DMS153 treated with DMSO at 0.1 percent for 48 hours (cell line): Measurements from ENCODE around the gene PGLYRP2.
"Not testable (repeated sequence)": the region's sequence is repeated elsewhere in the genome, so short reads cannot be mapped to it uniquely, and the experiment has no call there.

Experiments
- DNase-seq: peaks from one replicate; lab custom pipeline; 2025; ENCODE audit not compliant: unreplicated experiment; lab: John Stamatoyannopoulos, UW

PGLYRP2 gene

GRCh38 chr19:15488489-15489226 is 9.4 kb upstream of the PGLYRP2 start:
- no peak for DNase-seq

- no peak for DNase-seq
Observed at GRCh38 chr19:15487038-15487437, 7.7 kb upstream of the PGLYRP2 start.

- DNase-seq, result not testable (repeated sequence)
Observed at GRCh38 chr19:15485768-15486167, 6.5 kb upstream of the PGLYRP2 start.

GRCh38 chr19:15480996-15481395 is 1.7 kb upstream of the PGLYRP2 start:
- DNase-seq, result not testable (repeated sequence)

DNA sequence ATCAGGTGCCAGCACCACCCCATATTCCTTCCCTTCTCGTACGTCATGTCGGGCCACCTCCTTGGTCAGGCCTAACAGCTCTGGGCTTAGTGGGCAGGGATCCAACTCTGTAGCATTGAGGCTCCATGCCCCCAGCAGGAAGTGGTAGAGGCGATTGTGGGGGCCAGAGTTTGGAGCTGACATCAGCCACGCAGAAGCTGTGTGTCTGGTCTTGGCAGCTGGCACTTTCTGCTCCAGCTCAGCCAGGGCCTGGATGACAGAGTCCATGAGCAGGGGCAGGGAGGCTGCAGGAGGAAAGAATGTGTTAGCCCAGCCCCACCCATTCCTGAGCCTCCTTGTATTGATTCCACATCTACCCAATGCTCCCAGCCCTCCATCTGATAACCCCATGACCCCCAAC is 3.0 kb downstream of the PGLYRP2 start:
- DNase-seq, result no peak

DNA sequence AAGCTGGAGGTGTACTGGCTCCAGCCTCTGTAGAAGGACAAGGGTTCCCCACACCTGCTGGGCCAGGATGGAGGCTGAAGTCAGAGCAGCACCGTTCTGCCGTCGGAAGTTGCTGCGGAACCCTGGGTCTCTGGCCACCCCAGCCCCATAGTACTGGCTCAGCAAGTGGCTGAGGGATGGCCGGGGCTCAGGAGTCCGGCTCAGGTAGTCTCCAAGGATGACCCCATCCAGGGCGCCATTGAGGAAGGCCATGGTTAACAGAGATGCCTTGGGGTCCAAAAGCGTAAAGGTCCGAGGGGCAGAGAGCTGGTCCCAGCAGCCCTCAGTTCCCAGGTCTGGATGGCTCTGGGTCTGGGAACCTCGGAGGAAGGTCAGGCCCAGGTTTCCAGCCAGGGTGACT is 3.7 kb downstream of the PGLYRP2 start:
- no peak for DNase-seq

GRCh38 chr19:15475169-15475568 is 4.1 kb downstream of the PGLYRP2 start:
- no peak for DNase-seq

DNA sequence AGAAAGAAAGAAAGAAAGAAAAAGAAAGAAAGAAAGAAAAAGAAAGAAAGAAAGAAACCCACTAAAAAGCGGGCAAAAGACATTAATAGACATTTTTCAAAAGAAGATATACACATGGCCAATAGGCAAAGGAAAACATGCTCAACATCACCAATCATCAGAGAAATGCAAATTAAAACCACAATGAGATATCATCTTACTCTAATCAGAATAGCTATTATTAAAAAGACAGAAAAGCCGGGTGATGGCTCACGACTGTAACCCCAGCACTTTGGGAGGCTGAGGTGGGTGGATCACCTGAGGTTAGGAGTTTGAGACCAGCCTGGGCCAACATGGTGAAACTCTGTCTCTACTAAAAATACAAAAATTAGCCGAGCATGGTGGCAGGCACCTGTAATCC is 5.5 kb downstream of the PGLYRP2 start:
- DNase-seq, result not testable (repeated sequence)

DNA sequence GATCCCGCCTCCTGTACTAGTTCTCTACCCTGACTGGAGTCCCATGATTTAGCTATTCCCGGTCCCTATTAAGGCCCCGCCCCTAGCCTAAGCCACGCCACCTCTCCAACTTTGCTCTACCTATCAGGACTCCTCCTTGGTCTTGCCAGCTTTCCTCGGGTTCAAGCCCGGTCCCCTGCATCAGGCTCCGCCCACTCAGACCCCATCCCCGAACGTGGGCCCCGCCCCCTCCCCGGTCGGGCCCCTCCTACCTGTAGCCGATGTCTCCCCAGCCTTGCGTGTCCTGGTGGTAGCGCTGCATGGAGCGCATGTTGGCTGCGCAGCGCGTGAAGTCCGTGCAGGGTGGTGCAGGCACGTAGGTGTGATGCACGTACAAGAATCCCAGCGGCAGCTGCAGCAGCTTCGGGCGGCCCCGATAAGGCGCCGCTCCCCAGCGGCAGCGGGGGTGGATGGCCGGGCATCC is 7.6 kb downstream of the PGLYRP2 start:
- DNase-seq, result no peak

- DNase-seq, result no peak
Observed at GRCh38 chr19:15469513-15470297, 9.6 kb downstream of the PGLYRP2 start.

GRCh38 chr19:15468675-15469512 is 10.4 kb downstream of the PGLYRP2 start:
- DNase-seq, result no peak

DNA sequence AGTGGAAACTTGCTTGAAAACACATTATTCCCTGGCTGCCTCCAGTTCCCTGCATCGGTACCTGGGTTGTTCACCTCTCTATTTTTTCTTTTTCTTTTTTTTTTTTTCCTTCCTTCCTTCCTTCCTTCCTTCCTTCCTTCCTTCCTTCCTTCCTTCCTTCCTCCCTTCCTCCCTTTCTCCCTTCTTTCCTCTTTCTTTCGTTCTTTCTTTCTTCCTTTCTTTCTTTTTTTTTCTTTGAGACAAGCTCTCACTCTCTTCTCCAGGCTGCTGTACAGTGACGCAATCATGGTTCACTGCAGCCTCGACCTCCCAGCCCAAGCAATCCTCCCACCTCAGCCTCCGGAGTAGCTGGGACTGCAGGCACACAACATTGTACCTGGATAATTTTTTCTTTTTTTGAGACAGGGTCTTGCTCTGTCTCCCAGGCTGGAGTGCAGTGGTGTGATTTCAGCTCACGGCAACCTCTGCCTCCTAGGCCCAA is 11.5 kb downstream of the PGLYRP2 start:
- no peak for DNase-seq

DNA sequence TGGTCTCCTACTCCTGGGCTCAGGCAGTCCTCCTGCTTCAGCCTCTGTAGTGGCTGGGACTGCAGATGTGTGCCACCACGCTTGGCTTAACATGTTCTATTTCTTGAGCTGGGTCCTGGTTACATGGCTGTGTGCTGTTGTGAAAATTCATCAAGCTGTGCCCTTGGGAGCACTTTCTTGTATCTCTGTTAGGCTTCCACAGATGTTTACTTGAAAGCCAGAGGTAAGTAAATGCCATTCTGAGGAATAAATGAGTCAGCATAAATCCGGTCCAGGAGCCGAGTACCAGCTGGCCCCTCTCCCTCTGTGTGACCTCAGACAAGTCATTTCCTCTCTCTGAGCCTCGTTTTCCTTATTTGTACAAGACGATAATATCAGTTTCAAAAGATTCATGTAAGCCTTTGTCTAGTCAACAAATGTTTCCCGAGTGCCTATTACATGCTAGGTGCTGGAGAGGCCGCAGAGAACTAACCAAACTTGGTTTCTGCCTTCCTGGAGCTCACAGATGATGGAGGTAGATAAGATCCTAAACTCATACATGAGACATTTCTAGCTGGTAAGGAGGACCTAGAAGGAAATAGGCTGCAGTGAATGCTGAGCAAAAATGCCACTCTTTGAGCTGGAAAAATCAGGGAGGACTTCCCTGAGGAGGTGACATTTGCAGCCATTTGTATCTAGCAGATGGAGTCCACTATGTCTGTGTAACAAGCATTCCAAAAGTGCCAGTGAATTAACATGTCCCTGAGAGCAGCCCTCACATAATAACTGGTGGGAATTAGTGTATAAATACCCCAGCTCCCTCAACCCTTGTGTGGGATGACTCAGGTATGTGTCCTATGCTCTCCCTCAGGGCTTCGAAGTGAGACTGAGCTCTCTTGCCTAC is 12.2 kb downstream of the PGLYRP2 start:
- DNase-seq, result no peak

- no peak for DNase-seq
Observed at GRCh38 chr19:15464394-15465385, 14.6 kb downstream of the PGLYRP2 start, which contains the start of gene RASAL3. RASAL3 (minus strand) TSS chr19:15464544; CDS start chr19:15464358, 186 bp downstream.

DNA sequence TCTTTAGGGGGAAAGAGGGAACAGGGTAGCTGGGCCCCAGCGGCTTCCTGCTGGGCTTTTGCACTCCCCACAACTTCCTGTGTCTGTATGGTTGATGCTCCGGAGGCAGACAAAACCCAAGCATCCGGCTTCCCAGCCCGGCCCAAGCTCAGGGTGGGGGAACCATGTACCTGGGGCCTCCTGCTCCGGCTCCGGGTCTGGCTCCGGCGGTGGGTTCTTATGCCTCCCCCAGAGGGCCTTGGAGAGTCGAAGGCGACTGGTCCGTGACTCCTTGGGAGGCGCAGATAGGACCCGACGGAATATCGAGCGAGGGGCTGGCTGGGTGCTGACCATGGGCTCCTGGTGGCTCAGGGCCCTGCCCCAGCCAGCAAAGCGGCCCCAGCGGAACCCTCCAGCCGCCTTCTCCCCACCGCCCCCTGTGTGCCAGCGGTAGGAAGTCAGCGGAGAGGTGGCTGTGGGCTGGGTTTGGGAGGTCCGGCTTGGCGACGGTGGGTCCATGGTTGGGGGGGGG is 15.4 kb downstream of the PGLYRP2 start:
- no peak for DNase-seq

DNA sequence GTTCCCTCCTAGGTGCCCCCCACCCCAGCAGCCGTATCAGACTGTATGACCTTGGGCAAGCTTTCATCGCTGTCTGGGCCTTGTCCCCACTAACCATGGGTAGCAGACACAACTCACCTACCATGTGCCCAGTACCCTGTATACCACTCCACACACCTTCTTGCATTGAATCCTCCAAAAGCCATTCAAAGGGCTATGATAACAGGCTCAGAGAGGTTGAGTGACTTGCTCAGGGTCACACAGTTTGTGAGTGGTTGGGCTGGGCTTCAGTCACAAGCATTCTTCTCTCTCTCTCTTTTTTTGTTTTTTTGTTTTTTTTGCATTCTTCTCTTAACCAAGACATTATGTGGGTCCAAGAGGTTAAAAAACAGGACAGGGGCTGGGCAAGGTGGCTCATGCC is 17.6 kb downstream of the PGLYRP2 start:
- no peak for DNase-seq

- no peak for DNase-seq
Observed at GRCh38 chr19:15457701-15458484, 21.4 kb downstream of the PGLYRP2 start.
